ENCODE measurements around the gene ADARB2. TPM values are rescaled to one million over a fixed set of nuclear protein-coding genes. Genes with fewer than 3 reads are reported as not detected.

Gene ADARB2
- polyA plus RNA-seq, 1 of the 3 experiments (the other 2 are of a cell fraction): not detected

DNA sequence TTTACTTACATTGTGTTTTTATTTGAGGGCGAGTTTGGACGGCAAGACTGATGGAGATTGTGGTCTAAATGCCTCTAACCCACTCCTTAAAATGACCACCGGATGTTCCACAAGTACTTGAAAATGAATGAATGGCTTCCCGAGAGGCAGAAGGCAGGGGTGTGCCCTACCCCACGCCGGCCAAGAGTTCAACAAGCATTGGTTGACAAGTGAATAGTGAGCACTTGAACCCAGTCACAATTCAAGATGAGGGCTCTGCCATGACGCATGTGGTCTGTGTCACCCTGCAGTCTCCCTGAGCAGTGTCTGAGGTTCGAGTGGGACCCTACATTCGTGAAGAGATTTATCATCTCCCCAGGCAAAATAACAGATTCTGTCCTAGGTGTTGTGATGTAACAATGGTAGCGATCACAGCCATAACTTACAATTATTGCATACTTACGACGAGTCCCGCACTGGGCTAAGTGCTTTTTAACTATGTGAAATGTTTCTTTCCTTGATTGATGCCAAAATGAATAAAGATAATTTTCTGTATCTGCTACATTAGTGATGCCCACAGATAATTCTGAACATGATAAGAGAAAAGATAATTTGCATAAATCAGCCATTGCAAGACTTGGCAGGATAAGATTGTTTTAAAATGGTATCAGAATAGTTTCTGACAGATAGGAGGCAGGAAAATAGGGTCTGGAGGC is 375.8 kb downstream of the ADARB2 start:
- H3K9ac ChIP-seq: no peak overlapping the region
- H4K20me1 ChIP-seq (ENCODE audit: insufficient read depth): no peaks in the 10 kb centered on the region
- no peak for TF ChIP-seq RXRA (IDR thresholded peaks at IDR 0.05; ENCODE audit: borderline replicate concordance, low read depth)
- no peak for TF ChIP-seq YY1 (IDR thresholded peaks at IDR 0.05; ENCODE audit: low read depth)
- TF ChIP-seq EP300 (IDR thresholded peaks at IDR 0.05; ENCODE audit: borderline replicate concordance in 1 of 2, low read depth in 1 of 2, low read length in 1 of 2): peak in 1 of 2 experiments; percentile 80; a peak in 1 of 4 replicates
- TF ChIP-seq GATA2 (CRISPR knock-in tag; IDR thresholded peaks at IDR 0.05): peak; percentile 78; the same call in 1 of the 2 replicates
- no peak for TF ChIP-seq RFX5 (IDR thresholded peaks at IDR 0.05; ENCODE audit: low read length)
- peak; percentile 26; the same call in 1 of the 2 replicates for TF ChIP-seq RCOR1 (IDR thresholded peaks at IDR 0.05; ENCODE audit: low read length)
- TF ChIP-seq, protein P1, sequence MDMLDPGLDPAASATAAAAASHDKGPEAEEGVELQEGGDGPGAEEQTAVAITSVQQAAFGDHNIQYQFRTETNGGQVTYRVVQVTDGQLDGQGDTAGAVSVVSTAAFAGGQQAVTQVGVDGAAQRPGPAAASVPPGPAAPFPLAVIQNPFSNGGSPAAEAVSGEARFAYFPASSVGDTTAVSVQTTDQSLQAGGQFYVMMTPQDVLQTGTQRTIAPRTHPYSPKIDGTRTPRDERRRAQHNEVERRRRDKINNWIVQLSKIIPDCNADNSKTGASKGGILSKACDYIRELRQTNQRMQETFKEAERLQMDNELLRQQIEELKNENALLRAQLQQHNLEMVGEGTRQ (IDR thresholded peaks at IDR 0.05; ENCODE audit: borderline replicate concordance, low read depth, low read length): no peak
- no peak for TF ChIP-seq EZH2phosphoT487 (IDR thresholded peaks at IDR 0.05; ENCODE audit: borderline replicate concordance, low read depth)
- TF ChIP-seq FOXJ3 (CRISPR knock-in tag; IDR thresholded peaks at IDR 0.05): no peak
- TF ChIP-seq MXI1 (IDR thresholded peaks at IDR 0.05; ENCODE audit: low read depth, low read length): no peak
- TF ChIP-seq, protein P2, sequence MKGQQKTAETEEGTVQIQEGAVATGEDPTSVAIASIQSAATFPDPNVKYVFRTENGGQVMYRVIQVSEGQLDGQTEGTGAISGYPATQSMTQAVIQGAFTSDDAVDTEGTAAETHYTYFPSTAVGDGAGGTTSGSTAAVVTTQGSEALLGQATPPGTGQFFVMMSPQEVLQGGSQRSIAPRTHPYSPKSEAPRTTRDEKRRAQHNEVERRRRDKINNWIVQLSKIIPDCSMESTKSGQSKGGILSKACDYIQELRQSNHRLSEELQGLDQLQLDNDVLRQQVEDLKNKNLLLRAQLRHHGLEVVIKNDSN (IDR thresholded peaks at IDR 0.05; ENCODE audit: borderline replicate concordance, low read depth): no peak
- no peak overlapping the region for H3K4me3 ChIP-seq (ENCODE audit: low read depth in 2 of 2, low read length in 1 of 2)
- no peaks in the 10 kb centered on the region for H3K9me2 ChIP-seq
- H3K79me2 ChIP-seq (ENCODE audit: insufficient read depth): no peaks in the 10 kb centered on the region
- H3K36me3 ChIP-seq (replicated peaks in 1 of 2; ENCODE audit: control insufficient read depth in 1 of 2, insufficient read depth in 2 of 2, low read length in 1 of 2): no peaks in the 10 kb centered on the region
- H3K9me3 ChIP-seq: no peaks in the 10 kb centered on the region
- H3K4me2 ChIP-seq: no peak overlapping the region
- H3K4me1 ChIP-seq (ENCODE audit: control insufficient read depth in 1 of 2, insufficient read depth in 2 of 2, low read depth in 1 of 2, low read length in 1 of 2): peaks cover 0 to 23% of the 10 kb centered on the region in 2 experiments; a peak in 1 of 4 replicates
- WGBS (ENCODE audit: low lambda C conversion rate): 47% methylated on average over 13 of the region's 13 CpGs
- ChIA-PET POLR2A (no interaction called here), CTCF (interaction anchor here (2.4 kb wide), 1 partner anchor 14 kb away, joined by 10 read pairs; no protein-coding TSS in a partner anchor)
- peak; percentile 58 for DNase-seq
- H2AFZ ChIP-seq (ENCODE audit: low read depth): no peak overlapping the region
- H3K27me3 ChIP-seq (ENCODE audit: insufficient read depth): no peaks in the 10 kb centered on the region
- H3K27ac ChIP-seq (ENCODE audit: low read depth in 2 of 2, low read length in 1 of 2): peak overlapping the region in 1 of 2 experiments; percentile 43; a peak in 1 of 4 replicates
- no peaks in the 10 kb centered on the region for H3F3A ChIP-seq (replicated peaks; ENCODE audit: insufficient read depth)

DNA sequence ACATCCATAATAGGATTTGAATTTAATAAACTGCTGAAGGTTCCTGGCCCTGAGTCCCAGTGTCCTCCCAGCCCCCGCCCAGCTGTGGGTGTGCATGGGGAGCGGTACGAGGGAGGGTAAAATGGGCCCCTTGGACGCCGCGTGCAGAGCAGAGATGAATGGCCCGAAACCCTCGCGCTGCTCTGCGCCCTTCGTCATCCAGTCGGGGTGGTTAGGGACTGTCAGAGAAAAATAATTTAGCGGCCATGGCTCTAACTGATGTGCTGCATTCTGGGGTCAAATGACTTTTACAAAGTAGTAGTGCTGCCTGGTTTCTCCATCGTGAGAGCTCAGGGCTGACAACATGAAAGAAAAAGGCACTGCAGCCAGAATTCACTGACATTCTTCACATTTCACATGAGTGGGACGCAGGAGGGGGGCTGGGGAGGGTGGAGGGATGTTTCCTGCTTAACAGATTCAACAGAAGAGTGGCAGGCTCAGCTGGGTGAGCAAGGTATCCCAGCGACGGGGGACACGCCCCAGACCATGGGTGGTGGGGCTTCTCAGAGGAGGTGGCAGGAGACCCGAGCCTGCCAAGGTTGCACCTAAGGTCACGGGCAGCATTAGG is 376.7 kb downstream of the ADARB2 start:
- H3K9me2 ChIP-seq: no peaks in the 10 kb centered on the region
- H3K27ac ChIP-seq (ENCODE audit: low read depth in 2 of 2, low read length in 1 of 2): no peak overlapping the region; a peak in 1 of 4 replicates
- H3K4me3 ChIP-seq (ENCODE audit: low read depth in 2 of 2, low read length in 1 of 2): no peak overlapping the region
- H2AFZ ChIP-seq (ENCODE audit: low read depth): no peak overlapping the region
- no peak overlapping the region for H3K9ac ChIP-seq
- no peaks in the 10 kb centered on the region for H3F3A ChIP-seq (replicated peaks; ENCODE audit: insufficient read depth)
- no peak for TF ChIP-seq CHD2 (IDR thresholded peaks at IDR 0.05; ENCODE audit: low read length, partially characterized antibody)
- peaks cover 0 to 26% of the 10 kb centered on the region in 2 experiments; a peak in 2 of 4 replicates for H3K4me1 ChIP-seq (ENCODE audit: control insufficient read depth in 1 of 2, insufficient read depth in 2 of 2, low read depth in 1 of 2, low read length in 1 of 2)
- no peaks in the 10 kb centered on the region for H3K36me3 ChIP-seq (replicated peaks in 1 of 2; ENCODE audit: control insufficient read depth in 1 of 2, insufficient read depth in 2 of 2, low read length in 1 of 2)
- H3K9me3 ChIP-seq: no peaks in the 10 kb centered on the region
- WGBS (ENCODE audit: low lambda C conversion rate): 69% methylated on average over 17 of the region's 20 CpGs
- ChIA-PET POLR2A (no interaction called here), CTCF (interaction anchor here (0.7 to 2.4 kb wide), 7 partner anchors 9 to 369 kb away, joined by 3 to 11 read pairs (median 3); no protein-coding TSS in a partner anchor)
- no peaks in the 10 kb centered on the region for H3K27me3 ChIP-seq (ENCODE audit: insufficient read depth)
- no peaks in the 10 kb centered on the region for H3K79me2 ChIP-seq (ENCODE audit: insufficient read depth)
- no peak overlapping the region for H3K4me2 ChIP-seq
- H4K20me1 ChIP-seq (ENCODE audit: insufficient read depth): no peaks in the 10 kb centered on the region
- DNase-seq: no peak
